ENCODE measurements around the gene RAB3D.
A peak's percentile ranks its signal among the peaks of the same experiment; 100 is the strongest.

Gene RAB3D

DNA sequence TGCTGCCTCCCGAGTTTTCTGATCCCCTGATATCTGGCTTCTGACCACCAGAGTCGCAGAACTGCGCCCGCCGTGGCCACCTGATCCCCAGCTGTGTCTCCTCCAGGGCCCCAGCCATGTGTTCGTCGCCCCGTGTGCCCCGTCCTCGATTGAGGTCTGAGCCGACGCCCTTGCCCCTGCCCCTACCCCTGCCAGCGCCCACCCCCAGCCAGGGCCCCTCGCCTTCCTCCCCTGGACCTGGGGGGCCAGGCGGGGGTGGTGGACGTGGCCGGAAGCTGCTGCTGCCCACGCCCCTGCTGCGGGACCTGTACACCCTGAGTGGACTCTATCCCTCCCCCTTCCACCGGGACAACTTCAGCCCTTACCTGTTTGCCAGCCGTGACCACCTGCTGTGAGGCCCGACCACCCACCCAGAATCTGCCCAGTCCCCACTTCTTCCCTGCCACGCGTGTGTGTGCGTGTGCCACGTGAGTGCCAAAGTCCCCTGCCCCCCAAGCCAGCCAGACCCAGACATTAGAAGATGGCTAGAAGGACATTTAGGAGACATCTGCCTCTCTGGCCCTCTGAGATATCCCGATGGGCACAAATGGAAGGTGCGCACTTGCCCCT lies 24.9 kb upstream of the RAB3D start:
- POLR2A ChIA-PET, result interaction anchor here (1.6 kb wide), 1 partner anchor 10 kb away, joined by 8 read pairs; the partner anchor contains the start of gene SWSAP1
- Histone ChIP-seq H3K27ac (ENCODE audit: extremely low read depth, low read depth, low read length) (no peak overlapping the region), H3K9me3 (ENCODE audit: control insufficient read depth, insufficient read depth, low read depth, low read length) (no peaks in the 10 kb centered on the region), H3K4me1 (ENCODE audit: control insufficient read depth, insufficient read depth, low read length) (no peaks in the 10 kb centered on the region), H3K36me3 (ENCODE audit: control insufficient read depth in 2 of 2, insufficient read depth in 1 of 2, low read length in 2 of 2) (peaks cover 0 to 37% of the 10 kb centered on the region in 2 experiments; a peak in 2 of 3 replicates), H3K4me3 (ENCODE audit: low read depth, low read length) (no peak overlapping the region)
- no peak for TF ChIP-seq ZFP37 (tag by site-specific recombination; IDR thresholded peaks at IDR 0.05)
- no peak for TF ChIP-seq ZNF514 (tag by site-specific recombination; IDR thresholded peaks at IDR 0.05)
- TF ChIP-seq ZNF133 (tag by site-specific recombination; IDR thresholded peaks at IDR 0.05), result no peak
- TF ChIP-seq ZNF624 (tag by site-specific recombination; IDR thresholded peaks at IDR 0.05), result no peak
- TF ChIP-seq HIC1 (tag by site-specific recombination; IDR thresholded peaks at IDR 0.05), result peak; percentile 64; the same call in 1 of the 2 replicates
- TF ChIP-seq ZNF10 (tag by site-specific recombination; IDR thresholded peaks at IDR 0.05), result 0 out of 2 replicates have a peak, but pooled peaks have one; percentile 5
- TF ChIP-seq ZFP69B (tag by site-specific recombination; IDR thresholded peaks at IDR 0.05), result 0 out of 2 replicates have a peak, but pooled peaks have one; percentile 14
- TF ChIP-seq ZNF76 (tag by site-specific recombination; IDR thresholded peaks at IDR 0.05; ENCODE audit: borderline replicate concordance, low read depth), result no peak
- CTCF ChIA-PET, result interaction anchor here (1.3 kb wide), 1 partner anchor 19 kb away, joined by 3 read pairs; no protein-coding TSS in a partner anchor

GRCh38 chr19:11363881-11364280 lies 24.4 kb upstream of the RAB3D start:
- no peak for TF ChIP-seq ZNF311 (tag by site-specific recombination; IDR thresholded peaks at IDR 0.05; ENCODE audit: borderline replicate concordance)
- TF ChIP-seq ZNF10 (tag by site-specific recombination; IDR thresholded peaks at IDR 0.05), result peak; percentile 70
- CTCF ChIA-PET, result interaction anchor here (1.3 kb wide), 1 partner anchor 19 kb away, joined by 3 read pairs; no protein-coding TSS in a partner anchor

DNA sequence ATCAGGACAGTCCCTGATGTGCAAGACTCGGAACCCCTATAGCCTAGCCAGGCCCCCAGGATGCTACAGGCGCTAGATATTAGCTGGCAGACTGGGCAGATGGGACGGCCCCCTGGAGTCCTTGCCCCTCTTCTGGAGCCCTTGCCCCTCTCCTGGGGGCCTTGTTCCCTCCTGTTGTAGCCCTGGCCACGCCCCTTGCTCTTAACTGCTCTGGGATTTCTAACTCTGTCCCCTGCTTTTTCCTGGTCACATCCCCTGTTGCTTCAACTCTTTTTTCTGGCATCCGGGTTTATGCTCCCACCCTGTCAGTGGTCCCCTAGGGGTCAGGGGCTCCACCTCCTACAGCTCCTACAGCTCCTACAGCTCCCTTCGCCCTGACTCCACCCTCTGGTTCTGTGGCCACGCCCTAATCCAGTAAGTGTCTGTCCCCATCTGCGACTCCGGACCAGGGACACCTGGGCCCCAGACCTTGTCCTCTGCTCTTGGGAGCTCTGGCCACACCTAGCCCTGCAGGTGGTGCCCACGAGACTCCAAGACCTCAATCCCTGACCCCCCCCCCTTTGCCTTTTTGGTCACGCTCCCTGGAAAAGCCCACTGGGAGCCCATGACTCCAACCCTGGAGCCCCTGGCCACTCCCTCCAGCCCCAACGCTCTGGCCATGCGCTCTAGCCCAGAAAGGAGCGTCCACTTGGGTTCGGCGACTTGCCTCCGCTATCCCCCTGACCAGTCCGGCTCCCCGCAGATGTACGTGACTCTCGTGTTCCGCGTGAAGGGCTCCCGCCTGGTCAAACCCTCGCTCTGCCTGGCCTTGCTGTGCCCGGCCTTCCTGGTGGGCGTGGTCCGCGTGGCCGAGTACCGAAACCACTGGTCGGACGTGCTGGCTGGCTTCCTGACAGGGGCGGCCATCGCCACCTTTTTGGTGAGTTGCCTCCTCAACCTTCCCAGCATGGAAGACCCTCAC lies 22.6 kb upstream of the RAB3D start:
- no peak overlapping the region for H3K4me3 ChIP-seq (ENCODE audit: low read depth, low read length)
- no peaks in the 10 kb centered on the region for H3K9me3 ChIP-seq (ENCODE audit: control insufficient read depth, insufficient read depth, low read depth, low read length)
- POLR2A ChIA-PET, result interaction anchor here (2.3 kb wide), 1 partner anchor 12 kb away, joined by 15 read pairs; the partner anchor contains the start of gene SWSAP1
- H3K36me3 ChIP-seq (ENCODE audit: control insufficient read depth in 2 of 2, insufficient read depth in 1 of 2, low read length in 2 of 2), result peaks cover 0 to 23% of the 10 kb centered on the region in 2 experiments; a peak in 2 of 3 replicates
- no peaks in the 10 kb centered on the region for H3K4me1 ChIP-seq (ENCODE audit: control insufficient read depth, insufficient read depth, low read length)
- CTCF ChIA-PET, result interaction anchor here (0.7 kb wide), 1 partner anchor 21 kb away, joined by 3 read pairs; no protein-coding TSS in a partner anchor
- no peak overlapping the region for H3K27ac ChIP-seq (ENCODE audit: extremely low read depth, low read depth, low read length)
- TF ChIP-seq GLIS1 (tag by site-specific recombination; IDR thresholded peaks at IDR 0.05), result peak; percentile 85
- 0 out of 2 replicates have a peak, but pooled peaks have one; percentile 35 for TF ChIP-seq ZIC2 (tag by site-specific recombination; IDR thresholded peaks at IDR 0.05)
- TF ChIP-seq PATZ1 (tag by site-specific recombination; IDR thresholded peaks at IDR 0.05), result 0 out of 2 replicates have a peak, but pooled peaks have one; percentile 13
- peak; percentile 25; the same call in 1 of the 2 replicates for TF ChIP-seq GLIS2 (tag by site-specific recombination; IDR thresholded peaks at IDR 0.05)
- TF ChIP-seq ZNF398 (tag by site-specific recombination; IDR thresholded peaks at IDR 0.05), result no peak
- peak; percentile 21; the same call in 1 of the 2 replicates for TF ChIP-seq HIC1 (tag by site-specific recombination; IDR thresholded peaks at IDR 0.05)
- no peak for TF ChIP-seq KLF7 (tag by site-specific recombination; IDR thresholded peaks at IDR 0.05; ENCODE audit: borderline replicate concordance)

More at GRCh38 chr19:11363881-11364280, 24.4 kb upstream of the RAB3D start:
- POLR2A ChIA-PET, result interaction anchor here (0.8 to 1.6 kb wide), 3 partner anchors 11 to 18 kb away, joined by 3 to 8 read pairs (median 3); partner anchors contain the start of genes CCDC159, SWSAP1 and TMEM205
- Histone ChIP-seq H3K27ac (ENCODE audit: extremely low read depth, low read depth, low read length) (no peak overlapping the region), H3K36me3 (ENCODE audit: control insufficient read depth in 2 of 2, insufficient read depth in 1 of 2, low read length in 2 of 2) (peaks cover 0 to 32% of the 10 kb centered on the region in 2 experiments; a peak in 2 of 3 replicates), H3K9me3 (ENCODE audit: control insufficient read depth, insufficient read depth, low read depth, low read length) (no peaks in the 10 kb centered on the region), H3K4me1 (ENCODE audit: control insufficient read depth, insufficient read depth, low read length) (no peaks in the 10 kb centered on the region), H3K4me3 (ENCODE audit: low read depth, low read length) (no peak overlapping the region)
